Tibial nerve (tissue), 4 donors: ENCODE data around the gene GPBP1. TPM values are rescaled to one million over a fixed set of nuclear protein-coding genes. Genes with fewer than 3 reads are reported as not detected.

ENCODE experiments used
- DNase-seq, 2 donors: peaks; one replicate each; pipeline ENCODE4 v3.0.0-alpha.2; 2019; ENCODE audit warnings: low spot score in 2 of 2
- H3K27ac ChIP-seq, 4 donors: fragments of 200-600 bp; sonication (generic) in 3 of 4; one replicate each; pipeline ENCODE4 v1.5.1; 2017 to 2019; ENCODE audit warnings: mild to moderate bottlenecking in 1 of 4
- H3K27me3 ChIP-seq, 2 donors: fragments of 200-600 bp; sonication (generic) in 1 of 2; one replicate each; pipeline versions ENCODE4 v1.5.1 to v1.6.0; 2017 to 2019
- H3K36me3 ChIP-seq, 3 donors: fragments of 200-600 bp; sonication (generic); one replicate each; pipeline ENCODE4 v1.5.1; 2018 to 2019
- H3K4me1 ChIP-seq, 4 donors: fragments of 200-600 bp; sonication (generic) in 3 of 4; one replicate each; pipeline ENCODE4 v1.5.1; 2017 to 2019
- H3K4me3 ChIP-seq, 4 donors: fragments of 200-600 bp; sonication (generic) in 3 of 4; one replicate each; pipeline ENCODE4 v1.5.1; 2017 to 2019; ENCODE audit warnings: mild to moderate bottlenecking in 1 of 4, moderate library complexity in 1 of 4
- H3K9me3 ChIP-seq, 4 donors: fragments of 200-600 bp; sonication (generic) in 3 of 4; one replicate each; pipeline ENCODE4 v1.5.1; 2017 to 2019
- EP300 ChIP-seq, 2 donors: sonication (generic); formaldehyde crosslinking; IDR thresholded peaks; one replicate each; pipeline ENCODE4 v1.6.1; 2017; ENCODE audit warnings: antibody characterized with exemption in 2 of 2, mild to moderate bottlenecking in 1 of 2
- POLR2A ChIP-seq, 2 donors: fragments of 450-650 bp; IDR thresholded peaks; one replicate each; pipeline ENCODE4 v1.6.1; 2017; ENCODE audit warnings: antibody characterized with exemption in 2 of 2, mild to moderate bottlenecking in 2 of 2, moderate library complexity in 2 of 2
- WGBS, 2 donors: methylation state at CpG; one replicate each; pipeline ENCODE4 v1.1.5; 2018; 5-methylcytosine and 5-hydroxymethylcytosine counted together
- total RNA-seq, 4 donors: library from RNA; depleted of rRNA; stranded (reverse); fragments of >200 nt; gene quantifications; one replicate each; pipeline ENCODE4 v1.1.0, GENCODE V29; 2016
- TF ChIP-seq, protein P1 (sequence below), 5 experiments: fragments of 200-600 bp in 3 of 5; fragments of 450-650 bp in 2 of 5; sonication (generic) in 3 of 5; IDR thresholded peaks; one replicate each; pipeline ENCODE4 v1.5.1; 2016 to 2019; ENCODE audit warnings: antibody characterized with exemption in 5 of 5, mild to moderate bottlenecking in 3 of 5, moderate library complexity in 2 of 5

Gene GPBP1
- total RNA-seq, 4 donors from 2014 or later: 74.3 to 107 (median 84.9) TPM

DNA sequence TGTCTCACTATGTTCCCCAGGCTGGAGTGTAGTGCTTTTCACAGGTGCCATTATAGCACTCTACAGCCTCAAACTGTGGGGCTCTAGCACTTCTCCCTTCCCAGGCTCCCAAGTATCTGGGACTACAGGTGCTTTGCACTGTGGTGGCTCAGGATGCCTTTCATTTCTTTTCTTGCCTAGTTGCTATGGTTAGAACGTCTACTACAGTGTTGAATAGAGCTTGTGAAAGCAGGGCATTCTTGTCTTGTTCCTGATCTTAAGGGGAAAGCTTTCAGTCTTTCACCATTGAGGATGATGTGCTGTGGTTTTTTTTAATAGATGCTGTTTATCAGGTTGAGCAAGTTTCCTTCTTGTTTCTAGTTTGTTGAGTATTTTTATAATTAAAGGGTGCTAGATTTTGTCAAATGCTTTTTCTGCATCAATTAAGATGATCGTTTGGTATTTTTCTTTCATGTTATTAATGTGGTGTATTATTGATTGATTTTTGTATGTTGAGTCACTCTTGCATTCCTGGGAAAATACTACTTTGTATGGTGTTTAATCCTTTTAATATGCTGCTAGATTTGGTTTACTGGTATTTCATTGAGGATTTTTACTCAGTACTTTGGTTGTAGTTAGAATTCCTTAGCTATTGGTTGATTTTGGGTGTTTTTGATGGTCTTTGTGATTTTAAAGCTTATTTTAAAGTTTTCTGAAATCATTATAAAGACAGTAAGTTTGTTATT is 35.6 kb downstream of the GPBP1 start:
- Histone ChIP-seq H3K4me3 (no peak overlapping the region), H3K9me3 (peaks cover 0 to 2% (median 0%) of the 10 kb centered on the region in 4 donors), H3K27ac (no peak overlapping the region), H3K36me3 (peaks cover 0 to 6% (median 0%) of the 10 kb centered on the region in 3 donors), H3K4me1 (peaks cover 0 to 60% (median 11%) of the 10 kb centered on the region in 4 donors), H3K27me3 (no peaks in the 10 kb centered on the region)
- 30 to 39% methylated on average over 2 of the region's 2 CpGs for WGBS, 2 donors
- TF ChIP-seq POLR2A (IDR thresholded peaks at IDR 0.05) (no peak), EP300 (IDR thresholded peaks at IDR 0.05) (no peak)
- TF ChIP-seq, protein P1, sequence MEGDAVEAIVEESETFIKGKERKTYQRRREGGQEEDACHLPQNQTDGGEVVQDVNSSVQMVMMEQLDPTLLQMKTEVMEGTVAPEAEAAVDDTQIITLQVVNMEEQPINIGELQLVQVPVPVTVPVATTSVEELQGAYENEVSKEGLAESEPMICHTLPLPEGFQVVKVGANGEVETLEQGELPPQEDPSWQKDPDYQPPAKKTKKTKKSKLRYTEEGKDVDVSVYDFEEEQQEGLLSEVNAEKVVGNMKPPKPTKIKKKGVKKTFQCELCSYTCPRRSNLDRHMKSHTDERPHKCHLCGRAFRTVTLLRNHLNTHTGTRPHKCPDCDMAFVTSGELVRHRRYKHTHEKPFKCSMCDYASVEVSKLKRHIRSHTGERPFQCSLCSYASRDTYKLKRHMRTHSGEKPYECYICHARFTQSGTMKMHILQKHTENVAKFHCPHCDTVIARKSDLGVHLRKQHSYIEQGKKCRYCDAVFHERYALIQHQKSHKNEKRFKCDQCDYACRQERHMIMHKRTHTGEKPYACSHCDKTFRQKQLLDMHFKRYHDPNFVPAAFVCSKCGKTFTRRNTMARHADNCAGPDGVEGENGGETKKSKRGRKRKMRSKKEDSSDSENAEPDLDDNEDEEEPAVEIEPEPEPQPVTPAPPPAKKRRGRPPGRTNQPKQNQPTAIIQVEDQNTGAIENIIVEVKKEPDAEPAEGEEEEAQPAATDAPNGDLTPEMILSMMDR (IDR thresholded peaks at IDR 0.05): no peak
- no peak for DNase-seq

GRCh38 chr5:57210633-57211032 is 36.8 kb downstream of the GPBP1 start:
- DNase-seq: no peak
- H3K4me3 ChIP-seq: no peak overlapping the region
- peaks cover 0 to 2% (median 0%) of the 10 kb centered on the region in 4 donors for H3K9me3 ChIP-seq
- H3K36me3 ChIP-seq: peaks cover 0 to 16% (median 0%) of the 10 kb centered on the region in 3 donors
- TF ChIP-seq POLR2A (IDR thresholded peaks at IDR 0.05): no peak
- TF ChIP-seq EP300 (IDR thresholded peaks at IDR 0.05): no peak
- TF ChIP-seq, protein P1 (IDR thresholded peaks at IDR 0.05): no peak
- no peaks in the 10 kb centered on the region for H3K27me3 ChIP-seq
- no peak overlapping the region for H3K27ac ChIP-seq
- peaks cover 0 to 56% (median 8%) of the 10 kb centered on the region in 4 donors for H3K4me1 ChIP-seq

DNA sequence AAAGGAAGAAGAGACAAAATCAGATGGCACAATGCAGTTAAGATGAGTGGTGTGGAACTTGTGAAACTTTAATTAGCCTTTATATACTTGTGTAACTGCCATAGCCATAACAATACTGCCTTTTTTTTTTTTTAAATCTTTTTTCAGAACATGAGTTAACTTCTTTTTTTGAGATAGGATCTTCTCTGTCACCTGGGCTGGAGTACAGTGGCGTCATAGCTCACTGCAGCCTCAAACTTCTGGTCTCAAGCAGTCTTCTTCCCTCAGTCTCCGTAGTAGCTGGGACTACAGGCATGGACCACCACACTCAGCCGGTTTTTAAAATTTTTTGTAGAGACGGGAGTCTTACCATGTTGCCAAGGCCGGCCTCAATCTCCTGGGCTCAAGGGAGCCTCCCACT is 37.2 kb downstream of the GPBP1 start:
- DNase-seq: no peak
- no peak overlapping the region for H3K27ac ChIP-seq
- peaks cover 0 to 2% (median 0%) of the 10 kb centered on the region in 4 donors for H3K9me3 ChIP-seq
- H3K36me3 ChIP-seq: peaks cover 0 to 16% (median 0%) of the 10 kb centered on the region in 3 donors
- WGBS, 2 donors: 91 to 95% methylated on average over 5 of the region's 5 CpGs
- H3K27me3 ChIP-seq: no peaks in the 10 kb centered on the region
- H3K4me1 ChIP-seq: peaks cover 0 to 56% (median 8%) of the 10 kb centered on the region in 4 donors
- no peak overlapping the region for H3K4me3 ChIP-seq
- TF ChIP-seq, protein P1 (IDR thresholded peaks at IDR 0.05): no peak
- TF ChIP-seq EP300 (IDR thresholded peaks at IDR 0.05): no peak
- no peak for TF ChIP-seq POLR2A (IDR thresholded peaks at IDR 0.05)

DNA sequence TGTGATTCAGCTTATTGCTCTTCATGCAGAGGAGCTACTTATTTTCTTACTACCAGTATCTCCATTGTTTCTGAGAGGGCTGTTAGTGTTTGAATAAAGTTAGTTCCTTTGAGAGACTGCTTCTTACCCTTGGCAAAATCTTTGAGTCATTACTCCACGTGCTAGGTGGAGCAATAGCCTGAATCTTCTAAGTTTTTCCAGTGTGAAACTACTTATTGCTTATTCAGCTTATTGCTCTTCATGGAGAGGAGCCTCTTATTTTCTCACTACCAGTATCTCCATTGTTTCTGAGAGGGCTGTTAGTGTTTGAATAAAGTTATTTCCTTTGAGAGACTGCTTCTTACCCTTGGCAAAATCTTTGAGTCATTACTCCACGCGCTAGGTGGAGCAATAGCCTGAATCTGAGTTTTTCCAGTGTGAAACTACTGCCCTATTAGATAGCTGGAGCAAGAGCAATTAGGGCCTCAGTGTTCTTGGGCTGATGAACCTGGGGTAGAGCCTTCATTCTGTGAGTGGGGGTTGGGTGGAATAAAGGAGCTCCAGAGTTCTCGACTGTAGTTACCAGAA is 41.9 kb downstream of the GPBP1 start:
- TF ChIP-seq, protein P1 (IDR thresholded peaks at IDR 0.05): no peak
- no peak for TF ChIP-seq EP300 (IDR thresholded peaks at IDR 0.05)
- no peak for TF ChIP-seq POLR2A (IDR thresholded peaks at IDR 0.05)
- Histone ChIP-seq H3K4me3 (no peak overlapping the region), H3K4me1 (peaks cover 0 to 23% (median 2%) of the 10 kb centered on the region in 4 donors), H3K27ac (no peak overlapping the region), H3K36me3 (peaks cover 0 to 22% (median 0%) of the 10 kb centered on the region in 3 donors), H3K27me3 (no peaks in the 10 kb centered on the region), H3K9me3 (no peaks in the 10 kb centered on the region)
- no peak for DNase-seq
- WGBS, 2 donors: 74 to 76% methylated on average over 4 of the region's 4 CpGs

- no peak for DNase-seq
- no peaks in the 10 kb centered on the region for H3K9me3 ChIP-seq
- TF ChIP-seq POLR2A (IDR thresholded peaks at IDR 0.05) (no peak), EP300 (IDR thresholded peaks at IDR 0.05) (no peak)
- TF ChIP-seq, protein P1 (IDR thresholded peaks at IDR 0.05): no peak
- H3K27me3 ChIP-seq: no peaks in the 10 kb centered on the region
- WGBS, 2 donors: 53 to 63% methylated on average over 4 of the region's 4 CpGs
- H3K4me3 ChIP-seq: no peak overlapping the region
- H3K4me1 ChIP-seq: peaks cover 0 to 18% (median 3%) of the 10 kb centered on the region in 4 donors
- H3K36me3 ChIP-seq: peaks cover 0 to 22% (median 0%) of the 10 kb centered on the region in 3 donors
- no peak overlapping the region for H3K27ac ChIP-seq
Measured at GRCh38 chr5:57216714-57217113, 42.9 kb downstream of the GPBP1 start.
